ENCODE data around the gene SEMA3F.

SEMA3F gene

GRCh38 chr3:50212971-50213370 is 57.8 kb downstream of the SEMA3F start:
- Mint-ChIP-seq H3K4me1 (peaks cover 6% of the 10 kb centered on the region), H3K36me3 (ENCODE audit: low read depth) (no peaks in the 10 kb centered on the region), H3K27me3 (ENCODE audit: low read depth) (peaks cover 1% of the 10 kb centered on the region), H3K27ac (no peak overlapping the region), H3K9me3 (no peaks in the 10 kb centered on the region), H3K4me3 (no peak overlapping the region)
- no peak for TF ChIP-seq CTCF (IDR thresholded peaks at IDR 0.05; ENCODE audit: unreplicated experiment in 3 of 3)

GRCh38 chr3:50213373-50213772 is 58.2 kb downstream of the SEMA3F start:
- H3K27ac Mint-ChIP-seq, result no peak overlapping the region
- TF ChIP-seq CTCF (IDR thresholded peaks at IDR 0.05; ENCODE audit: unreplicated experiment in 3 of 3), result no peak
- H3K4me3 Mint-ChIP-seq, result no peak overlapping the region
- H3K36me3 Mint-ChIP-seq (ENCODE audit: low read depth), result no peaks in the 10 kb centered on the region
- H3K27me3 Mint-ChIP-seq (ENCODE audit: low read depth), result no peaks in the 10 kb centered on the region
- no peaks in the 10 kb centered on the region for H3K9me3 Mint-ChIP-seq
- peaks cover 4% of the 10 kb centered on the region for H3K4me1 Mint-ChIP-seq

- Mint-ChIP-seq H3K27me3 (ENCODE audit: low read depth) (peaks cover 4% of the 10 kb centered on the region), H3K4me3 (no peak overlapping the region), H3K36me3 (ENCODE audit: low read depth) (no peaks in the 10 kb centered on the region), H3K4me1 (peaks cover 8% of the 10 kb centered on the region), H3K9me3 (no peaks in the 10 kb centered on the region), H3K27ac (no peak overlapping the region)
- TF ChIP-seq CTCF (IDR thresholded peaks at IDR 0.05; ENCODE audit: unreplicated experiment in 3 of 3), result no peak
Observed at GRCh38 chr3:50214824-50215223, 59.7 kb downstream of the SEMA3F start.

- peaks cover 15% of the 10 kb centered on the region for H3K4me1 Mint-ChIP-seq
- peaks cover 4% of the 10 kb centered on the region for H3K27me3 Mint-ChIP-seq (ENCODE audit: low read depth)
- H3K9me3 Mint-ChIP-seq, result no peaks in the 10 kb centered on the region
- no peak for TF ChIP-seq CTCF (IDR thresholded peaks at IDR 0.05; ENCODE audit: unreplicated experiment in 3 of 3)
- no peak overlapping the region for H3K27ac Mint-ChIP-seq
- H3K36me3 Mint-ChIP-seq (ENCODE audit: low read depth), result no peaks in the 10 kb centered on the region
- H3K4me3 Mint-ChIP-seq, result no peak overlapping the region
Observed at GRCh38 chr3:50215529-50215928, 60.4 kb downstream of the SEMA3F start.

GRCh38 chr3:50217681-50218080 is 62.6 kb downstream of the SEMA3F start:
- TF ChIP-seq CTCF (IDR thresholded peaks at IDR 0.05; ENCODE audit: unreplicated experiment in 3 of 3), result no peak
- no peaks in the 10 kb centered on the region for H3K9me3 Mint-ChIP-seq
- H3K4me1 Mint-ChIP-seq, result peaks cover 15% of the 10 kb centered on the region
- no peaks in the 10 kb centered on the region for H3K36me3 Mint-ChIP-seq (ENCODE audit: low read depth)
- no peak overlapping the region for H3K4me3 Mint-ChIP-seq
- peaks cover 4% of the 10 kb centered on the region for H3K27me3 Mint-ChIP-seq (ENCODE audit: low read depth)
- H3K27ac Mint-ChIP-seq, result no peak overlapping the region

GRCh38 chr3:50218448-50218847 is 63.3 kb downstream of the SEMA3F start:
- Mint-ChIP-seq H3K27me3 (ENCODE audit: low read depth) (peaks cover 7% of the 10 kb centered on the region), H3K27ac (no peak overlapping the region), H3K36me3 (ENCODE audit: low read depth) (no peaks in the 10 kb centered on the region), H3K9me3 (no peaks in the 10 kb centered on the region), H3K4me1 (peaks cover 15% of the 10 kb centered on the region), H3K4me3 (no peak overlapping the region)
- TF ChIP-seq CTCF (IDR thresholded peaks at IDR 0.05; ENCODE audit: unreplicated experiment in 3 of 3), result no peak

Measured in nephron (organoid).